ENCODE data around the gene PHRF1. TPM values are rescaled to one million over a fixed set of nuclear protein-coding genes. Genes with fewer than 3 reads are reported as not detected.

PHRF1 gene
- total RNA-seq, 1 donor from 2014 or later = 52.3 TPM

GRCh38 chr11:635945-636510 lies 59.8 kb downstream of the PHRF1 start:
- H3K27ac Mint-ChIP-seq (ENCODE audit: unreplicated experiment) = no peak overlapping the region
- H3K27me3 Mint-ChIP-seq (ENCODE audit: low read depth) = peaks cover 63% of the 10 kb centered on the region
- H3K4me1 Mint-ChIP-seq = peaks cover 16% of the 10 kb centered on the region
- H3K9me3 Mint-ChIP-seq = no peaks in the 10 kb centered on the region
- TF ChIP-seq, protein P1, sequence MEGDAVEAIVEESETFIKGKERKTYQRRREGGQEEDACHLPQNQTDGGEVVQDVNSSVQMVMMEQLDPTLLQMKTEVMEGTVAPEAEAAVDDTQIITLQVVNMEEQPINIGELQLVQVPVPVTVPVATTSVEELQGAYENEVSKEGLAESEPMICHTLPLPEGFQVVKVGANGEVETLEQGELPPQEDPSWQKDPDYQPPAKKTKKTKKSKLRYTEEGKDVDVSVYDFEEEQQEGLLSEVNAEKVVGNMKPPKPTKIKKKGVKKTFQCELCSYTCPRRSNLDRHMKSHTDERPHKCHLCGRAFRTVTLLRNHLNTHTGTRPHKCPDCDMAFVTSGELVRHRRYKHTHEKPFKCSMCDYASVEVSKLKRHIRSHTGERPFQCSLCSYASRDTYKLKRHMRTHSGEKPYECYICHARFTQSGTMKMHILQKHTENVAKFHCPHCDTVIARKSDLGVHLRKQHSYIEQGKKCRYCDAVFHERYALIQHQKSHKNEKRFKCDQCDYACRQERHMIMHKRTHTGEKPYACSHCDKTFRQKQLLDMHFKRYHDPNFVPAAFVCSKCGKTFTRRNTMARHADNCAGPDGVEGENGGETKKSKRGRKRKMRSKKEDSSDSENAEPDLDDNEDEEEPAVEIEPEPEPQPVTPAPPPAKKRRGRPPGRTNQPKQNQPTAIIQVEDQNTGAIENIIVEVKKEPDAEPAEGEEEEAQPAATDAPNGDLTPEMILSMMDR (conservative IDR thresholded peaks at IDR 0.05) = no peak
- H3K36me3 Mint-ChIP-seq (ENCODE audit: low read depth) = no peaks in the 10 kb centered on the region
- no peak for DNase-seq (ENCODE audit: low read depth, low spot score)
- H3K4me3 Mint-ChIP-seq = no peak overlapping the region

GRCh38 chr11:636511-637332 lies 60.5 kb downstream of the PHRF1 start, which contains the start of gene DRD4:
Gene DRD4, plus strand, starts transcription at chr11:637269. Its CDS starts 36 bp downstream, at chr11:637305.
- Mint-ChIP-seq H3K27me3 (ENCODE audit: low read depth) (peaks cover 69% of the 10 kb centered on the region), H3K4me1 (peaks cover 16% of the 10 kb centered on the region), H3K36me3 (ENCODE audit: low read depth) (no peaks in the 10 kb centered on the region), H3K27ac (ENCODE audit: unreplicated experiment) (no peak within 1 kb of the TSS), H3K9me3 (no peaks in the 10 kb centered on the region), H3K4me3 (peak within 1 kb of the TSS; percentile 66)
- TF ChIP-seq, protein P1 (conservative IDR thresholded peaks at IDR 0.05) = no peak
- DNase-seq (ENCODE audit: low read depth, low spot score) = no peak

DNA sequence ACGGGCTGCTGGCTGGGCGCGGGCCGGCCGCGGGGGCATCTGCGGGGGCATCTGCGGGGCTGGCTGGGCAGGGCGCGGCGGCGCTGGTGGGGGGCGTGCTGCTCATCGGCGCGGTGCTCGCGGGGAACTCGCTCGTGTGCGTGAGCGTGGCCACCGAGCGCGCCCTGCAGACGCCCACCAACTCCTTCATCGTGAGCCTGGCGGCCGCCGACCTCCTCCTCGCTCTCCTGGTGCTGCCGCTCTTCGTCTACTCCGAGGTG lies 61.0 kb downstream of the PHRF1 start:
- H3K9me3 Mint-ChIP-seq = no peaks in the 10 kb centered on the region
- DNase-seq (ENCODE audit: low read depth, low spot score) = no peak
- TF ChIP-seq, protein P1 (conservative IDR thresholded peaks at IDR 0.05) = no peak
- no peak overlapping the region for H3K27ac Mint-ChIP-seq (ENCODE audit: unreplicated experiment)
- peaks cover 71% of the 10 kb centered on the region for H3K27me3 Mint-ChIP-seq (ENCODE audit: low read depth)
- H3K4me3 Mint-ChIP-seq = peak overlapping the region; percentile 66
- no peaks in the 10 kb centered on the region for H3K36me3 Mint-ChIP-seq (ENCODE audit: low read depth)
- peaks cover 16% of the 10 kb centered on the region for H3K4me1 Mint-ChIP-seq

GRCh38 chr11:637593-638521 lies 61.6 kb downstream of the PHRF1 start:
- TF ChIP-seq, protein P1 (conservative IDR thresholded peaks at IDR 0.05) = no peak
- H3K4me1 Mint-ChIP-seq = peaks cover 16% of the 10 kb centered on the region
- H3K9me3 Mint-ChIP-seq = no peaks in the 10 kb centered on the region
- H3K4me3 Mint-ChIP-seq = peak overlapping the region; percentile 66
- peaks cover 68% of the 10 kb centered on the region for H3K27me3 Mint-ChIP-seq (ENCODE audit: low read depth)
- DNase-seq (ENCODE audit: low read depth, low spot score) = no peak
- no peak overlapping the region for H3K27ac Mint-ChIP-seq (ENCODE audit: unreplicated experiment)
- no peaks in the 10 kb centered on the region for H3K36me3 Mint-ChIP-seq (ENCODE audit: low read depth)

GRCh38 chr11:638631-639331 lies 62.5 kb downstream of the PHRF1 start:
- Mint-ChIP-seq H3K27me3 (ENCODE audit: low read depth) (peaks cover 66% of the 10 kb centered on the region), H3K9me3 (no peaks in the 10 kb centered on the region), H3K4me3 (peak overlapping the region; percentile 79), H3K36me3 (ENCODE audit: low read depth) (no peaks in the 10 kb centered on the region), H3K27ac (ENCODE audit: unreplicated experiment) (no peak overlapping the region), H3K4me1 (peaks cover 16% of the 10 kb centered on the region)
- DNase-seq (ENCODE audit: low read depth, low spot score) = no peak
- TF ChIP-seq, protein P1 (conservative IDR thresholded peaks at IDR 0.05) = no peak
